SK-N-SH (cell line): Measurements from ENCODE around the gene DNMT3B. TPM values are rescaled to one million over a fixed set of nuclear protein-coding genes. Genes with fewer than 3 reads are reported as not detected.

Source experiments
- CTCF ChIA-PET: fragments of 300-600, 350-600 bp; formaldehyde crosslinking; extraction: SDS; loops from one replicate; lab custom pipeline; 2021; lab: Yijun Ruan, JAX
- POLR2A ChIA-PET: fragments of 350-600 bp; sonication (Branson Sonifier 250); formaldehyde crosslinking; extraction: SDS; loops from one replicate; lab custom pipeline; 2020; ENCODE audit warnings: antibody characterized with exemption, inconsistent platforms; lab: Yijun Ruan, JAX
- DNase-seq: peaks from one replicate; pipeline ENCODE4 v3.0.0; 2012
- H2AFZ ChIP-seq: fragments of 200-600 bp; sonication (generic); 2 replicates; pipeline ENCODE4 v1.8.1; 2016; ENCODE audit warnings: antibody characterized with exemption, mild to moderate bottlenecking, low read depth
- H3F3A ChIP-seq: fragments of 200-600 bp; sonication (generic); replicated peaks from 2 replicates; pipeline ENCODE3; 2016; ENCODE audit warnings: antibody characterized with exemption, mild to moderate bottlenecking; ENCODE audit not compliant: insufficient read depth
- H3K27ac ChIP-seq, 2 experiments: fragments of 200-500 bp in 1 of 2; fragments of 200-600 bp in 1 of 2; sonication (Bioruptor generic) in 1 of 2; sonication (generic), shearing (Covaris generic) in 1 of 2; 2 replicates each; pipeline versions ENCODE4 v1.5.1 to v1.6.1; 2014 to 2016; ENCODE audit warnings: low read depth in 2 of 2, inconsistent platforms in 1 of 2, low read length in 1 of 2, mild to moderate bottlenecking in 1 of 2, mixed read lengths in 1 of 2
- H3K27me3 ChIP-seq: fragments of 200-600 bp; sonication (generic), shearing (Covaris generic); 2 replicates; pipeline ENCODE4 v1.6.1; 2016; ENCODE audit warnings: mixed run types; ENCODE audit not compliant: insufficient read depth
- H3K36me3 ChIP-seq, 2 experiments: fragments of 200-500 bp in 1 of 2; fragments of 200-600 bp in 1 of 2; sonication (Bioruptor generic) in 1 of 2; sonication (generic) in 1 of 2; replicated peaks in 1 of 2; 2 replicates each; pipeline versions ENCODE3 to v1.5.1; 2014 to 2016; ENCODE audit warnings: low read length in 1 of 2, mild to moderate bottlenecking in 1 of 2; ENCODE audit not compliant: insufficient read depth in 2 of 2, control insufficient read depth in 1 of 2
- H3K4me1 ChIP-seq, 2 experiments: fragments of 200-500 bp in 1 of 2; fragments of 200-600 bp in 1 of 2; sonication (Bioruptor generic) in 1 of 2; sonication (generic), shearing (Covaris generic) in 1 of 2; 2 replicates each; pipeline versions ENCODE4 v1.5.1 to v1.6.1; 2014 to 2016; ENCODE audit warnings: low read depth in 1 of 2, low read length in 1 of 2, mixed run types in 1 of 2; ENCODE audit not compliant: insufficient read depth in 2 of 2, control insufficient read depth in 1 of 2
- H3K4me2 ChIP-seq: fragments of 200-600 bp; sonication (generic), shearing (Covaris generic); 2 replicates; pipeline ENCODE4 v1.6.1; 2017; ENCODE audit warnings: mixed run types
- H3K4me3 ChIP-seq, 2 experiments: fragments of 200-500 bp in 1 of 2; fragments of 200-600 bp in 1 of 2; sonication (Bioruptor generic) in 1 of 2; sonication (generic), shearing (Covaris generic) in 1 of 2; 2 replicates each; pipeline versions ENCODE4 v1.5.1 to v1.8.1; 2014 to 2016; ENCODE audit warnings: low read depth in 2 of 2, inconsistent platforms in 1 of 2, low read length in 1 of 2, mild to moderate bottlenecking in 1 of 2, mixed read lengths in 1 of 2, moderate library complexity in 1 of 2
- H3K79me2 ChIP-seq: fragments of 200-600 bp; sonication (generic); 2 replicates; pipeline ENCODE4 v1.8.1; 2017; ENCODE audit warnings: mild to moderate bottlenecking; ENCODE audit not compliant: insufficient read depth
- H3K9ac ChIP-seq: fragments of 200-600 bp; sonication (generic); 2 replicates; pipeline ENCODE4 v1.6.1; 2017; ENCODE audit warnings: mixed run types
- H3K9me2 ChIP-seq: fragments of 200-600 bp; sonication (generic); 2 replicates; pipeline ENCODE4 v1.6.1; 2017; ENCODE audit warnings: mixed run types
- H3K9me3 ChIP-seq: fragments of 200-600 bp; sonication (generic); 2 replicates; pipeline ENCODE4 v1.6.1; 2017; ENCODE audit warnings: mixed run types, mild to moderate bottlenecking, moderate library complexity
- H4K20me1 ChIP-seq: fragments of 200-600 bp; sonication (generic); 2 replicates; pipeline ENCODE4 v1.6.1; 2017; ENCODE audit warnings: mild to moderate bottlenecking, mixed run types; ENCODE audit not compliant: insufficient read depth
- EZH2phosphoT487 ChIP-seq: fragments of 200-600 bp; sonication (generic); IDR thresholded peaks from 2 replicates; pipeline ENCODE4 v1.6.1; 2017; ENCODE audit warnings: low read depth, mixed run types, mild to moderate bottlenecking, antibody characterized with exemption, moderate library complexity, borderline replicate concordance
- FOXJ3 ChIP-seq: sonication (generic); formaldehyde crosslinking; IDR thresholded peaks from 2 replicates; pipeline ENCODE4 v1.5.1; 2020; ENCODE audit warnings: mild to moderate bottlenecking, missing genetic modification reagents
- GABPA ChIP-seq: IDR thresholded peaks from 2 replicates; pipeline ENCODE4 v1.4.0; 2012; ENCODE audit warnings: low read depth, mild to moderate bottlenecking
- MEF2A ChIP-seq: IDR thresholded peaks from 2 replicates; pipeline ENCODE4 v1.4.0; 2012; ENCODE audit warnings: low read depth, borderline replicate concordance
- NRF1 ChIP-seq: IDR thresholded peaks from 2 replicates; pipeline ENCODE4 v1.6.1; 2012; ENCODE audit warnings: low read depth, mild to moderate bottlenecking, low read length
- POLR2AphosphoS5 ChIP-seq: IDR thresholded peaks from 2 replicates; pipeline ENCODE4 v1.6.1; 2012; ENCODE audit warnings: low read depth, low read length
- RFX5 ChIP-seq: IDR thresholded peaks from 2 replicates; pipeline ENCODE4 v1.6.1; 2012; ENCODE audit warnings: mild to moderate bottlenecking, improper control_type of control experiment, low read length
- TAF1 ChIP-seq: IDR thresholded peaks from 2 replicates; pipeline ENCODE4 v1.6.1; 2012; ENCODE audit warnings: low read depth, mild to moderate bottlenecking, low read length, moderate library complexity, borderline replicate concordance
- YY1 ChIP-seq: IDR thresholded peaks from 2 replicates; pipeline ENCODE4 v1.4.0; 2012; ENCODE audit warnings: low read depth, mild to moderate bottlenecking
- whole genome bisulfite sequencing: methylation state at CpG from one replicate; pipeline ENCODE4 v1.1.6; 2017; ENCODE audit warnings: low lambda C conversion rate; 5-methylcytosine and 5-hydroxymethylcytosine counted together
- polyA plus RNA-seq, 3 experiments: library from polyadenylated mRNA; depleted of rRNA; stranded (reverse); fragments of >200 nt; gene quantifications; 2 replicates each; pipeline ENCODE4 v1.2.3, GENCODE V29; 2012
- TF ChIP-seq, protein P1 (sequence below): IDR thresholded peaks from 2 replicates; pipeline ENCODE4 v1.4.0; 2012; ENCODE audit warnings: low read depth
- TF ChIP-seq, protein P2 (sequence below): IDR thresholded peaks from 2 replicates; pipeline ENCODE4 v1.4.0; 2012; ENCODE audit warnings: low read depth, borderline replicate concordance
- TF ChIP-seq, protein P3 (sequence below): fragments of 200-600 bp; sonication (generic); IDR thresholded peaks from 2 replicates; pipeline ENCODE4 v1.6.1; 2017; ENCODE audit warnings: antibody characterized with exemption, mild to moderate bottlenecking, moderate library complexity
- TF ChIP-seq, protein P4 (sequence below): fragments of 150-350 bp; IDR thresholded peaks from 2 replicates; pipeline ENCODE4 v1.6.1; 2017; ENCODE audit warnings: antibody characterized with exemption, low read length, low read depth, borderline replicate concordance

Gene DNMT3B
- polyA plus RNA-seq, 1 of the 3 experiments (the other 2 are of a cell fraction): 2.2 TPM

DNA sequence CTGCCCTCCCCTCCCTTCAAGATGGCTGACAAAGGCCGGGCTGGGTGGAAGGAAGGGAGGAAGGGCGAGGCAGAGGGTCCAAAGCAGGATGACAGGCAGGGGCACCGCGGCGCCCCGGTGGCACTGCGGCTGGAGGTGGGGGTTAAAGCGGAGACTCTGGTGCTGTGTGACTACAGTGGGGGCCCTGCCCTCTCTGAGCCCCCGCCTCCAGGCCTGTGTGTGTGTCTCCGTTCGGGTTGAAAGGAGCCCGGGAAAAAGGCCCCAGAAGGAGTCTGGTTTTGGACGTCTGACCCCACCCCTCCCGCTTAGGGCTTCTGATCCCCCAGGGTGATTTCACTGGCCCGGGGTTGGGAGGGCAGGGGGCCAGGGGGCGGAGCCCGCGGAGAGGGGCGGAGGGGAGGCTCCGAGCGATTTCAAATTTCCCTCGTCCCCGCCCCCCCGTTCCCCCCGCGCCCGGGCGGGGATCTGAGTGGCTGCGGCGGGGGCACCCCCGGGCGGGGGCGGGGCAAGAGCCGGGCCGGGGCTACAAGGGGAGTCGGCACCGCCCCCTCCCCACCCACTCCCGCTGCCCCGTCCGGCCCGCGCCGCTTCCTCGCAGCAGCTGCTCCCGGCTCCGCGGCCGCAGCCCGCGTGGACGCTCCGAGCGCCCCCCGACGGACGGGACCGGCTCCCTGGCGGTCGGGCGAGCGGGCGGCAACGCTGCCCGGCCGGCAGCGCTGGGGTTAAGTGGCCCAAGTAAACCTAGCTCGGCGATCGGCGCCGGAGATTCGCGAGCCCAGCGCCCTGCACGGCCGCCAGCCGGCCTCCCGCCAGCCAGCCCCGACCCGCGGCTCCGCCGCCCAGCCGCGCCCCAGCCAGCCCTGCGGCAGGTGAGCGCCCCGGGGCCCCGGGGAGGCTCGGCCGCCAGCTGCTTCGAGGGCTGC is at the start of gene DNMT3B (continued):
- no peak for TF ChIP-seq GABPA
- peak; percentile 36; the same call in 1 of the 2 replicates for TF ChIP-seq POLR2AphosphoS5
- TF ChIP-seq, protein P1, sequence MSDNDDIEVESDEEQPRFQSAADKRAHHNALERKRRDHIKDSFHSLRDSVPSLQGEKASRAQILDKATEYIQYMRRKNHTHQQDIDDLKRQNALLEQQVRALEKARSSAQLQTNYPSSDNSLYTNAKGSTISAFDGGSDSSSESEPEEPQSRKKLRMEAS: no peak
- peak; percentile 58; the same call in 1 of the 2 replicates for TF ChIP-seq YY1
- TF ChIP-seq, protein P2, sequence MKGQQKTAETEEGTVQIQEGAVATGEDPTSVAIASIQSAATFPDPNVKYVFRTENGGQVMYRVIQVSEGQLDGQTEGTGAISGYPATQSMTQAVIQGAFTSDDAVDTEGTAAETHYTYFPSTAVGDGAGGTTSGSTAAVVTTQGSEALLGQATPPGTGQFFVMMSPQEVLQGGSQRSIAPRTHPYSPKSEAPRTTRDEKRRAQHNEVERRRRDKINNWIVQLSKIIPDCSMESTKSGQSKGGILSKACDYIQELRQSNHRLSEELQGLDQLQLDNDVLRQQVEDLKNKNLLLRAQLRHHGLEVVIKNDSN: no peak
- TF ChIP-seq NRF1: no peak
- TF ChIP-seq EZH2phosphoT487: no peak
- TF ChIP-seq, protein P3, sequence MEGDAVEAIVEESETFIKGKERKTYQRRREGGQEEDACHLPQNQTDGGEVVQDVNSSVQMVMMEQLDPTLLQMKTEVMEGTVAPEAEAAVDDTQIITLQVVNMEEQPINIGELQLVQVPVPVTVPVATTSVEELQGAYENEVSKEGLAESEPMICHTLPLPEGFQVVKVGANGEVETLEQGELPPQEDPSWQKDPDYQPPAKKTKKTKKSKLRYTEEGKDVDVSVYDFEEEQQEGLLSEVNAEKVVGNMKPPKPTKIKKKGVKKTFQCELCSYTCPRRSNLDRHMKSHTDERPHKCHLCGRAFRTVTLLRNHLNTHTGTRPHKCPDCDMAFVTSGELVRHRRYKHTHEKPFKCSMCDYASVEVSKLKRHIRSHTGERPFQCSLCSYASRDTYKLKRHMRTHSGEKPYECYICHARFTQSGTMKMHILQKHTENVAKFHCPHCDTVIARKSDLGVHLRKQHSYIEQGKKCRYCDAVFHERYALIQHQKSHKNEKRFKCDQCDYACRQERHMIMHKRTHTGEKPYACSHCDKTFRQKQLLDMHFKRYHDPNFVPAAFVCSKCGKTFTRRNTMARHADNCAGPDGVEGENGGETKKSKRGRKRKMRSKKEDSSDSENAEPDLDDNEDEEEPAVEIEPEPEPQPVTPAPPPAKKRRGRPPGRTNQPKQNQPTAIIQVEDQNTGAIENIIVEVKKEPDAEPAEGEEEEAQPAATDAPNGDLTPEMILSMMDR: peak; percentile 28
- no peak; the same call in 1 of the 2 replicates for TF ChIP-seq TAF1
- no peak for TF ChIP-seq FOXJ3 (CRISPR knock-in tag)

DNA sequence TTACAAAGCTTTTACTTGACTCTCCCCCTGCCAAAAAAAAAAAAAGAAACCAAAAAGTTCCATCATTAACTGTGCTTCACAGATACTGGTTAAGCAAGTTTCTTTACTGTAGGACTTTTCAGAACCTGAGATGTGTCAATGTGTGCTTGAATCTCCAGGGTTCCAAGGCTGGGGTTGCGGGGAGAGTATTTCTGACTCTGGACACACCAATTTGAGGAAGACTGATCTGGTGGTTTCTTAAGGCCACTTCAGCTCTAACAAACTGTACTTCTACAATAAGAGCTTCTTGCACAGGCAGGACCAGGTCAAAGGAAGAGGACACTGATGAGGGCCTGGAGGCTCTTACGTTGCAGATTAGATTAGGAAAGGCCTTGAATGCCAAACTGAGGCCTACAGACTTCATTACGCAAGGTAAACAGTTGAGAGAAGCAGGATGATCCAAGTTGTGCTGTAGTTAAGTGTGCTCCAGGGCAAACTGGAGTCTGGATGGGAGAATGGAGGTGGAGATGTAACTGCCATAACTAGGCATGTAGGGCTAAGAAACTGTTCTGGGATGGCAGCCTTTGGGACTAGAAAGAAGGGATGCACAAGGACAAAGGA is 43.3 kb upstream of the DNMT3B start:
- Histone ChIP-seq H3K27me3 (no peaks in the 10 kb centered on the region), H3K27ac (no peak overlapping the region), H3K4me1 (no peaks in the 10 kb centered on the region), H3K9ac (no peak overlapping the region), H3K79me2 (no peaks in the 10 kb centered on the region), H2AFZ (no peak overlapping the region), H3K4me2 (no peak overlapping the region), H3K9me3 (no peaks in the 10 kb centered on the region), H4K20me1 (no peaks in the 10 kb centered on the region), H3K9me2 (no peaks in the 10 kb centered on the region), H3K4me3 (no peak overlapping the region), H3K36me3 (peaks cover 0 to 13% of the 10 kb centered on the region in 2 experiments), H3F3A (no peaks in the 10 kb centered on the region)
- ChIA-PET POLR2A (no interaction called here), CTCF (no interaction called here)
- no peak for DNase-seq
- TF ChIP-seq, protein P4, sequence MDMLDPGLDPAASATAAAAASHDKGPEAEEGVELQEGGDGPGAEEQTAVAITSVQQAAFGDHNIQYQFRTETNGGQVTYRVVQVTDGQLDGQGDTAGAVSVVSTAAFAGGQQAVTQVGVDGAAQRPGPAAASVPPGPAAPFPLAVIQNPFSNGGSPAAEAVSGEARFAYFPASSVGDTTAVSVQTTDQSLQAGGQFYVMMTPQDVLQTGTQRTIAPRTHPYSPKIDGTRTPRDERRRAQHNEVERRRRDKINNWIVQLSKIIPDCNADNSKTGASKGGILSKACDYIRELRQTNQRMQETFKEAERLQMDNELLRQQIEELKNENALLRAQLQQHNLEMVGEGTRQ: no peak
- TF ChIP-seq FOXJ3 (CRISPR knock-in tag) (no peak), RFX5 (no peak), MEF2A (no peak)
- WGBS: 67% methylated on average over 3 of the region's 3 CpGs
